ENCODE measurements around the gene NCKAP5.

NCKAP5 gene

GRCh38 chr2:132697556-132698205 lies 870.6 kb downstream of the NCKAP5 start:
- no peak for TF ChIP-seq CTCF (IDR thresholded peaks at IDR 0.05; ENCODE audit: insufficient read depth, low read depth, low read length, missing control alignments)
- no peak overlapping the region for H3K4me3 ChIP-seq (ENCODE audit: low read length)
- no peak for DNase-seq (ENCODE audit: low read depth)

GRCh38 chr2:132692816-132693215 lies 875.4 kb downstream of the NCKAP5 start:
- TF ChIP-seq CTCF (IDR thresholded peaks at IDR 0.05; ENCODE audit: insufficient read depth, low read depth, low read length, missing control alignments): no peak
- H3K4me3 ChIP-seq (ENCODE audit: low read length): no peak overlapping the region
- no peak for DNase-seq (ENCODE audit: low read depth)

- no peak for DNase-seq (ENCODE audit: low read depth)
- no peak overlapping the region for H3K4me3 ChIP-seq (ENCODE audit: low read length)
- TF ChIP-seq CTCF (IDR thresholded peaks at IDR 0.05; ENCODE audit: insufficient read depth, low read depth, low read length, missing control alignments): no peak
These were observed 876.7 kb downstream of the NCKAP5 start for GRCh38 chr2:132691556-132691955.

GRCh38 chr2:132690664-132691303 lies 877.5 kb downstream of the NCKAP5 start:
- TF ChIP-seq CTCF (IDR thresholded peaks at IDR 0.05; ENCODE audit: insufficient read depth, low read depth, low read length, missing control alignments): no peak
- DNase-seq (ENCODE audit: low read depth): no peak
- H3K4me3 ChIP-seq (ENCODE audit: low read length): no peak overlapping the region

- no peak for TF ChIP-seq CTCF (IDR thresholded peaks at IDR 0.05; ENCODE audit: insufficient read depth, low read depth, low read length, missing control alignments)
- DNase-seq (ENCODE audit: low read depth): no peak
- no peak overlapping the region for H3K4me3 ChIP-seq (ENCODE audit: low read length)
These were observed 886.5 kb downstream of the NCKAP5 start for GRCh38 chr2:132681766-132682165.

- no peak overlapping the region for H3K4me3 ChIP-seq (ENCODE audit: low read length)
- TF ChIP-seq CTCF (IDR thresholded peaks at IDR 0.05; ENCODE audit: insufficient read depth, low read depth, low read length, missing control alignments): no peak
- no peak for DNase-seq (ENCODE audit: low read depth)
These were observed 887.7 kb downstream of the NCKAP5 start for GRCh38 chr2:132680544-132680943.

GRCh38 chr2:132678483-132678882 lies 889.8 kb downstream of the NCKAP5 start:
- no peak for DNase-seq (ENCODE audit: low read depth)
- H3K4me3 ChIP-seq (ENCODE audit: low read length): no peak overlapping the region
- TF ChIP-seq CTCF (IDR thresholded peaks at IDR 0.05; ENCODE audit: insufficient read depth, low read depth, low read length, missing control alignments): no peak
